COLO829 (cell line): ENCODE results near the gene ETAA1.
A peak's percentile ranks its signal among the peaks of the same experiment; 100 is the strongest.

Experiments
- DNase-seq: peaks from one replicate; pipeline ENCODE4 v3.0.0; 2012; ENCODE audit warnings: low spot score

The ETAA1 gene

DNA sequence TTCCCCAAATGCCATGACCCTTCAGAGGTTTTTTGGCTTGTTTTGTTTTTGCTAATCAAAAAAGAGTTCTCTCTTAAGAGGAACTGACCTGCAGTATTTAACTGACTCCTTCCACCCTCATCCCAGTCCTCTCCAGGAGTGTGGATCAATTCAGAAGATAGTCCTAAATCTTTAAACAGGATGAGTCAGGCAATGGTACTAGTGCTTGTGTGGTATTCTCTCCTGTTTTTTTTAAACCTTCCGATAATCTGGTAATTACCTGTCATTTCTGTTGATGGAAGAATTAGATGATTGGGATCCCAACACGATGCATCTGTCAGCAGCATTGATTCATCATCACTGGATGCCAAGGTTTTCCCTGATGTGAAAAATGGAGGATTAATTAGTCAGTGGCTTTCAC, 41.2 kb downstream of the ETAA1 start:
- no peak for DNase-seq

DNA sequence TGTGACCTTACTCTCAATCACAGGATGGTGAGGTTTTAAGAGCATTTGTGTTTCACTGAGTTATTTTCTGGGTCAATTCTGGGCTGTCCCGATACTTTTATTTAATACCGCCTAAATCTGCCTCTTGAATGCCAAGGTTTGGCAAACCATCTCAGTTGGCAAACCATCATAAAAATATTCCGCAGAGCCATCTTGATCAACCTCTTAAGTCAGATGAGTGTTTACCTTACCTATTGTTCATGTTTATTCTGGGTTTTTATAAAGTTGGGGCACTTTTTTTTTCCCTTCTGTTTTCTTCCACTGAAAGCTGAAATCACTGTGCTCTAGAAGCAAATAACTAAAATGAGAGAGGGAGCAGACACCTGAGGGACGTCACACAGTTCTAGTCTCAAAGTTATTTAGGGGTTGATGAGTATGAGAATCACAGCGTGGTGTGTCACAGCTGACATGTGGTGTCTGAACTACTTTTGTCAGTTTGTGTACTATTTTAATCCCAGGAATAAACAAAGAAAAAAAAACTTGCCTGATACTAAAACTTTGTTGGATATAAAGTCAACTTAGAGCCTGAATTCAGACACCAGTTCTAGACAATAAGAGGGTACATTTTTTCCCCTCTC, 48.6 kb downstream of the ETAA1 start:
- no peak for DNase-seq

DNA sequence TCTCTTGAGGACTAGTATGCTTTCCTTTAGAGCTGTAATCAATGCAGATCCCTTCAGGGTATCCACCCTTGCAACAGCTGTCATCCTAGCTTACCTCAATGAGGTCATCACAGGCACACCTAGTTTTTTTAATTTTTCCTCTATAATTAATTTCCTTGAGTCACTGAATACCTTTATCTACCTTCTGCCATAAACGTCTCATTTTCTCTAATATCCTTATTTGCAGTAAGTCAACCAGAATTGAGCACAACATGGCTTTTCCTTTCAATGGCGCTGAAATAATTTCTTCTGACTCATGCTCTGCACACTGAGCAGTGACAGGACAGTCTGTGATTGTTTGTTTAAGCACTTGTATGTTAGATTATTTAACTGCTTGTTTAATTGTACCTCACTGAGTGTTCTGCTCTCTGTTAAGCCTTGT, 49.4 kb downstream of the ETAA1 start:
- no peak for DNase-seq

DNA sequence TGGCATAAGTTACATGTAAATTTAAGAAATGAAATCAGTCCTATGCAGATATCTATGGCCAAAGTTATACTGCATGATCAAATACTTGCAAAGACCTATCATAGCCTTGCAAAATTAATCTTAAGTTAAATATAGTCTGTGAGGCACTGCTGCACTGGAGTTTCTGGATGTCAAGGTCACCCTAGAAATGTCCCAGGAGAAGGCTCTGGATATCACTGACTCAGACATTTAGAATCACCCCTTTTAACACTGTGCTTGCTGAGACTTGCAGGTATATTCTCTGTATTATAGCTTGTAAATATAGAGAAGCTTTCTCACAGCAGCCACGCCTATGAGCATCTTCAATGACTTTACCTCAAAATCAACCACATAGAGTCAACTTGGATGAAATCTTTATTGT, 51.5 kb downstream of the ETAA1 start:
- no peak for DNase-seq

DNA sequence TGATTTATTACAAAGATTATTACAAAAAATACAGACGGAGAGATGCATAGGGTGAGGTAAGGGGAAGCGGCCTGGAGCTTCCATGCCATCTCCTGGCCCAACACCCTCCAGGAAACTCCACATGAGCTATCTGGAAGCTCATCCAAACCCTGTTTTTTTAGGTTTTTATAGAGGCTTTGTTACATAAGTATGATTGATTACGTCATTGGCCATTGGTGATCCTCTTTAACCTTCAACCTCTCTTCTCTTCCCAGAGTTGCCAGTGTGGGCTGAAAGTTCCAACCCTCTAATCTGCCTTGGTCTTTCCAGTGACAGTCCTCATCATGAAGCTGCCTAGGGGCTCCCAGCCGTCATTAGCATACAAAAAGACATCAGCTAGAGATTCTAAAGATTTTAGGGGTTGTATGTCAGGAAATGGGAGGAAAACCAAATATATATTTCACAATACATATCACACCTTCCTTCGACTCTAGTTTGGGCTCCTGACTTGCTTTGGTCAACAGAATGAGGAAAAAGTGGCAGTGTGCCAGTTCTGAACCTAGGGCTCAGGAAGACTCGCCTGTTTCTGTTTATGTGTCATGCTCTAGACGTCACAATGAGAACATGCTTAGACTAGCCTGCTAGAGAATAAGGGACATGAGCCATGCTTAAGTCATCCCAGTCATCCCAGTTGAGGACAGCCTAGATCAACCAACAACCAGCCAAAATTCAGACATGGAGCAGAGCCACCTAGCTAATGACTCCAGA, 54.1 kb downstream of the ETAA1 start:
- DNase-seq = no peak

DNA sequence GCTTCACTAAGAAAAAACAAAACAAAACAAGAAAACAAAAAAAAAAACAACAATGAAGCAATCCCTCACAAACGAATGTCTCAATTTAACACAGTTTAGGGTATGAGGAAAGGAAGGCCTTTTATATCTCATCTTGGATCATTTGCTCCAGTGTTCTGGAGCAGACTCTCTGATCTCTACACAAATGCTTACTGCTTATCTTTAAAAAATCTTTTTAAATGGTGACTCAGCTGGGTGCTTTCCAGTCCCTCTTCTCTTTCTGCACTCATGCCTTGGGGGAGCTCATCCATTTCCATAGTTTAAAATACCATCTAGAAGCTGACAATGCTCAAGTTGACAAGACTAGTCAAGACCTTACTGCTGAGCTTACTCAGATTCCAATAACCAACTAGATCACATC, 56.2 kb downstream of the ETAA1 start:
- DNase-seq = no peak

DNA sequence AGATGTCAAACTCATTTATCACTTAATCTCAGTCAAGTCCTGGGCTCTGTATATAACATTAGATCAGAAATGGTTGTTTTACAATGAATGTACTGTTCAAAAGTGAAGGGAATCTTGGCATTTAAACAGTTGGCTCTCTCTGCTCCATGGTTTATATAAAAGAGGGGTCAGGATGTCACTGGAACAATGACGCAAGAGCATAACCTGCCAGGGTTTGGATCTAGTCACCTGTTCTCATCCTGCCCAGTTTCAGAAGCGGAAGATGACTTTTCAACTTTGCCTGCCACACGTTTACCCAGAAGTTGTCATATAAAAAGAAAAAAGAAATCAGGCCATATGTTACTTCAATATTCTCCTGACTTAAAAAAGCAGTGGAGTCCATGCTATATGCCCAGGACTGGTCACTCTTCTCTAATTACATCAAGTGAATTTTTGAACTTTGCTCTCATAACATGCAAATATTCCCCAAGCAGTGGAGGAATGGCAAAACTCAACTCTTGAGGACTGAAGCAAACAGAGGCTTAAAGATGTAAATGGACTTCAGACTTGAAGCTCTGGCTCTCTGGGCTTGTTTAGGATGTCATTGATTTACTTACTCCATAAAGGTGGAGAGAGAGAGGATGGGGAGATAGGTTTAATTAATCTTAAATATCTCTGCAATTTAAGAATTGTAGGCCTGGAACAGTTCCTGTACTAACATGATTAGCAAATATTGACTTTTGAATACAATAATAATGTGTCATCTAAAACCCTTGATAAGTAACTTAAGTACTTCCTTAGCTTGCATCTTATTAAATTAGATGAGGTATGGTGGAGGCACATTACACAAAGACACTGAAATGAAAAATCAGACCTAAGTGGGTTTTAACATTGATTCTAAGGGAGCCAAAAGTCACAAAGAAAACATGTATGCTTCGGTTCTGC, 58.3 kb downstream of the ETAA1 start:
- peak; percentile 23 for DNase-seq

DNA sequence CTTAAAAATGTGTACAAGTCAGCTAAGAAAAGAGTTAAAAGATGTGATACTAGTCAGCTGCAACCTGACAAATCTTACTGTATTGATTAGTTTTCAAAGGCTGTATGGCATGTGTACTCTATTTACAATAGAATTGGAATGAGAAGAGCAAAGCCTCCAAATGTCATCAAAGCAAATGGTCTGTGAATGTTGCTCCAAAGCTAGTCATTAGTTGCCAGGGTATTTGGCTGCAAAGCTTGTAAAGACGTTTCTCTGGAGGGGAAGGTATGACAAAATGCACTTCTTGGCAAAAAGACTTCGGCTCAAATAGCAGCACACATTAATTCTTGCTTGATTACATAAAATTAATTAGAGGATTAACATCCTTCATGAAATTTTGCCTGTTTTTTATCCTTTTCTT, 59.3 kb downstream of the ETAA1 start:
- no peak for DNase-seq

DNA sequence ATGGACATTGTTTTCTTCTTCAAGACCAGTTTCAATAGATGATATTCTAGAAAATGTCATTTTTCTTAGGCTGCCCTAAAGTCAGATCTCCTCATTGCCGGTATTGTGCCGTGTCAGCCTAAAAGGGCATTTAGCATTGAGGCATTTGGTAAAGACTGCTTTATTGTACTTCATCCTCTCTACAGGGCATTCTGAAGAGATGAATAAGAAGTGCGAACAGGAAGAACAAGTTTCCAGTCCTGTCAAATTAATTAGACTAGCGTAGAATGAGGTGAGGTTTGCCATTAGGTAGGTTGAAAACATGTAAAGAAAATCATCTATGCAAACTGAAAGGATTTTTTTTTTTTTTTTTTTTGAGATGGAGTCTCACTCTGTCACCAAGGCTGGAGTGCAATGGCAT, 60.6 kb downstream of the ETAA1 start:
- DNase-seq = no peak

DNA sequence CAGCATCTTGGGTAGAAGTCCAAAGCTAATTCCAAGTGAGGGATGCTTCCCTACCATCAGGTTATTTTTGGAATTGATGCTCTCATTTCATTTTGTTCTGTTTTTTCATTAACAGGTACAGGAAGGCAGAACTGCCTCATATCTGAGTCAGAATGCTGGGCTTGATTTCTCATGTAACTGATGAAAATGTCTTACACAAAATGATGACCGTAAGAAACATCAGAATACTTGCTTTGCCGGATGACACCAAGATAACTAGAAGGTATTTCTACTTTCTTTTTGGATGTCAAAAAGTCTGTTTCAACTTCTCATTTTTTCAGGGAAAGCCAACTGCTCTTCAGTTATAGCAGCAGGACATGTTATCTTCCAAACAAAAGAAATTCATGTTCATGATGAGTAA, 62.6 kb downstream of the ETAA1 start:
- DNase-seq = no peak
